ENCODE results near the gene OPCML.

The OPCML gene

GRCh38 chr11:132792341-132793140 is 739.8 kb downstream of the OPCML start:
- no peak for DNase-seq (ENCODE audit: low read depth)

GRCh38 chr11:132790971-132791370 is 741.3 kb downstream of the OPCML start:
- no peak for DNase-seq (ENCODE audit: low read depth)

- no peak for DNase-seq (ENCODE audit: low read depth)
These were observed 741.8 kb downstream of the OPCML start for GRCh38 chr11:132790466-132790865.

- no peak for DNase-seq (ENCODE audit: low read depth)
These were observed 743.4 kb downstream of the OPCML start for GRCh38 chr11:132788816-132789325.

GRCh38 chr11:132785878-132786277 is 746.4 kb downstream of the OPCML start:
- DNase-seq (ENCODE audit: low read depth) = no peak

GRCh38 chr11:132784441-132784840 is 747.9 kb downstream of the OPCML start:
- no peak for DNase-seq (ENCODE audit: low read depth)

- no peak for DNase-seq (ENCODE audit: low read depth)
These were observed 750.2 kb downstream of the OPCML start for GRCh38 chr11:132782102-132782501.

GRCh38 chr11:132780046-132780445 is 752.3 kb downstream of the OPCML start:
- no peak for DNase-seq (ENCODE audit: low read depth)

- no peak for DNase-seq (ENCODE audit: low read depth)
These were observed 752.8 kb downstream of the OPCML start for GRCh38 chr11:132779497-132779896.

- DNase-seq (ENCODE audit: low read depth) = no peak
These were observed 755.0 kb downstream of the OPCML start for GRCh38 chr11:132777067-132777975.

- DNase-seq (ENCODE audit: low read depth) = no peak
These were observed 758.5 kb downstream of the OPCML start for GRCh38 chr11:132773751-132774150.

GRCh38 chr11:132772703-132773545 is 759.4 kb downstream of the OPCML start:
- no peak for DNase-seq (ENCODE audit: low read depth)

- no peak for DNase-seq (ENCODE audit: low read depth)
These were observed 760.6 kb downstream of the OPCML start for GRCh38 chr11:132771746-132772145.

GRCh38 chr11:132770829-132771530 is 761.3 kb downstream of the OPCML start:
- DNase-seq (ENCODE audit: low read depth) = no peak

- DNase-seq (ENCODE audit: low read depth) = no peak
These were observed 768.8 kb downstream of the OPCML start for GRCh38 chr11:132763503-132763902.

GRCh38 chr11:132755934-132756333 is 776.4 kb downstream of the OPCML start:
- DNase-seq (ENCODE audit: low read depth) = no peak

- DNase-seq (ENCODE audit: low read depth) = no peak
These were observed 780.6 kb downstream of the OPCML start for GRCh38 chr11:132751516-132752250.

- no peak for DNase-seq (ENCODE audit: low read depth)
These were observed 786.0 kb downstream of the OPCML start for GRCh38 chr11:132746305-132746704.

GRCh38 chr11:132745306-132745705 is 787.0 kb downstream of the OPCML start:
- no peak for DNase-seq (ENCODE audit: low read depth)

- DNase-seq (ENCODE audit: low read depth) = no peak
These were observed 787.5 kb downstream of the OPCML start for GRCh38 chr11:132744771-132745170.

Data from T follicular helper cell (primary cell).